Measurements from ENCODE around the gene SMIM23.

Gene SMIM23

GRCh38 chr5:171785517-171785916 lies at the start of gene SMIM23:
Gene SMIM23 (plus strand): TSS chr5:171785817. CDS start chr5:171785872, 55 bp downstream.
- no peak for DNase-seq

- no peak for DNase-seq
These were observed 48.4 kb upstream of the SMIM23 start for GRCh38 chr5:171736976-171737891.

GRCh38 chr5:171738501-171738900 lies 47.1 kb upstream of the SMIM23 start:
- no peak for DNase-seq

GRCh38 chr5:171739271-171739670 lies 46.3 kb upstream of the SMIM23 start:
- DNase-seq, result no peak

- no peak for DNase-seq
These were observed 42.1 kb upstream of the SMIM23 start for GRCh38 chr5:171743436-171744076.

GRCh38 chr5:171744264-171744663 lies 41.4 kb upstream of the SMIM23 start:
- DNase-seq, result no peak

GRCh38 chr5:171744882-171745281 lies 40.7 kb upstream of the SMIM23 start:
- DNase-seq, result no peak

GRCh38 chr5:171745602-171746001 lies 40.0 kb upstream of the SMIM23 start:
- DNase-seq, result no peak

- DNase-seq, result no peak
These were observed 38.4 kb upstream of the SMIM23 start for GRCh38 chr5:171747061-171747859.

GRCh38 chr5:171748720-171749119 lies 36.9 kb upstream of the SMIM23 start:
- DNase-seq, result no peak

- no peak for DNase-seq
These were observed 36.3 kb upstream of the SMIM23 start for GRCh38 chr5:171749365-171749764.

GRCh38 chr5:171750311-171750788 lies 35.3 kb upstream of the SMIM23 start:
- no peak for DNase-seq

- no peak for DNase-seq
These were observed 30.2 kb upstream of the SMIM23 start for GRCh38 chr5:171755354-171755821.

GRCh38 chr5:171757853-171758535 lies 27.6 kb upstream of the SMIM23 start:
- no peak for DNase-seq

GRCh38 chr5:171759777-171760176 lies 25.8 kb upstream of the SMIM23 start:
- no peak for DNase-seq

GRCh38 chr5:171762021-171762608 lies 23.5 kb upstream of the SMIM23 start:
- no peak for DNase-seq

- DNase-seq, result no peak
These were observed 22.7 kb upstream of the SMIM23 start for GRCh38 chr5:171762903-171763302.

- DNase-seq, result no peak
These were observed 21.4 kb upstream of the SMIM23 start for GRCh38 chr5:171764265-171764664.

- no peak for DNase-seq
These were observed 18.7 kb upstream of the SMIM23 start for GRCh38 chr5:171766875-171767274.

GRCh38 chr5:171770153-171770552 lies 15.5 kb upstream of the SMIM23 start:
- no peak for DNase-seq

GRCh38 chr5:171771856-171772255 lies 13.8 kb upstream of the SMIM23 start:
- no peak for DNase-seq

- no peak for DNase-seq
These were observed 12.5 kb upstream of the SMIM23 start for GRCh38 chr5:171773106-171773505.

Data from cortex of kidney (tissue), 1 donor.